ENCODE results near the gene RCE1.

RCE1 gene

DNA sequence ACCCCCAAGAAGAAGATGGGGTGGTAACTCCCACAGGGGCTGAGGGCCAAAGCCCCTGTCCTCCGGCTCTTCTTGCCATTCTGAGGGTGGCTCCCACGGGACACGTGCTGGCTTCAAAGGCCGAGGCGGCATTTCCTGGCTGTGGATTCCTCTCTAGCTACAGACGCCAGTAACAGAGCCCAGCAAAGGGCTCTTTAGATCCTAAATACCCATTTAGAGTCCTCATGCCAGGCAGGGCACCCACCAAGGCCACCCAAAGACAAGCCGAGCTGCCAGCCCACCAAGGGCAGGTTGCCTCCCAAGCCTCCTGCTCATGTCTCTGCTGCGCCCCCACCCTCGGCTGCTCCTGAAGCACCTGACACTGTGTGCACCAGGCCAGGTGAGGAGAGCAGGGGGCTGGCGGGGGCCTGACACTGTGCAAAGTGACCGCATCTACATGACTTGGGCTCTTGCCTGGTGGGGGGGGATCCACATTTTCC, 19.4 kb downstream of the RCE1 start:
- DNase-seq (ENCODE audit: low spot score), result no peak
- TF ChIP-seq, protein P1, sequence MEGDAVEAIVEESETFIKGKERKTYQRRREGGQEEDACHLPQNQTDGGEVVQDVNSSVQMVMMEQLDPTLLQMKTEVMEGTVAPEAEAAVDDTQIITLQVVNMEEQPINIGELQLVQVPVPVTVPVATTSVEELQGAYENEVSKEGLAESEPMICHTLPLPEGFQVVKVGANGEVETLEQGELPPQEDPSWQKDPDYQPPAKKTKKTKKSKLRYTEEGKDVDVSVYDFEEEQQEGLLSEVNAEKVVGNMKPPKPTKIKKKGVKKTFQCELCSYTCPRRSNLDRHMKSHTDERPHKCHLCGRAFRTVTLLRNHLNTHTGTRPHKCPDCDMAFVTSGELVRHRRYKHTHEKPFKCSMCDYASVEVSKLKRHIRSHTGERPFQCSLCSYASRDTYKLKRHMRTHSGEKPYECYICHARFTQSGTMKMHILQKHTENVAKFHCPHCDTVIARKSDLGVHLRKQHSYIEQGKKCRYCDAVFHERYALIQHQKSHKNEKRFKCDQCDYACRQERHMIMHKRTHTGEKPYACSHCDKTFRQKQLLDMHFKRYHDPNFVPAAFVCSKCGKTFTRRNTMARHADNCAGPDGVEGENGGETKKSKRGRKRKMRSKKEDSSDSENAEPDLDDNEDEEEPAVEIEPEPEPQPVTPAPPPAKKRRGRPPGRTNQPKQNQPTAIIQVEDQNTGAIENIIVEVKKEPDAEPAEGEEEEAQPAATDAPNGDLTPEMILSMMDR (conservative IDR thresholded peaks at IDR 0.05; ENCODE audit: low read depth), result no peak
- ChIA-PET POLR2A (ENCODE audit: low non-redundant PET) (interaction anchor here (0.6 kb wide), 2 partner anchors 41 to 377 kb away, joined by 5 read pairs; no protein-coding TSS in a partner anchor), CTCF (interaction anchor here (1.1 kb wide), 1 partner anchor 113 kb away, joined by 3 read pairs; the partner anchor contains the start of gene C11orf86)
- H3K27ac ChIP-seq, result peak overlapping the region; percentile 94

- peak overlapping the region; percentile 94 for H3K27ac ChIP-seq
- ChIA-PET POLR2A (ENCODE audit: low non-redundant PET) (no interaction called here), CTCF (interaction anchor here (0.5 kb wide), 1 partner anchor 158 kb away, joined by 3 read pairs; no protein-coding TSS in a partner anchor)
- DNase-seq (ENCODE audit: low spot score), result no peak
- TF ChIP-seq, protein P1 (conservative IDR thresholded peaks at IDR 0.05; ENCODE audit: low read depth), result no peak
Observed at GRCh38 chr11:66863428-66864125, 20.3 kb downstream of the RCE1 start.

DNA sequence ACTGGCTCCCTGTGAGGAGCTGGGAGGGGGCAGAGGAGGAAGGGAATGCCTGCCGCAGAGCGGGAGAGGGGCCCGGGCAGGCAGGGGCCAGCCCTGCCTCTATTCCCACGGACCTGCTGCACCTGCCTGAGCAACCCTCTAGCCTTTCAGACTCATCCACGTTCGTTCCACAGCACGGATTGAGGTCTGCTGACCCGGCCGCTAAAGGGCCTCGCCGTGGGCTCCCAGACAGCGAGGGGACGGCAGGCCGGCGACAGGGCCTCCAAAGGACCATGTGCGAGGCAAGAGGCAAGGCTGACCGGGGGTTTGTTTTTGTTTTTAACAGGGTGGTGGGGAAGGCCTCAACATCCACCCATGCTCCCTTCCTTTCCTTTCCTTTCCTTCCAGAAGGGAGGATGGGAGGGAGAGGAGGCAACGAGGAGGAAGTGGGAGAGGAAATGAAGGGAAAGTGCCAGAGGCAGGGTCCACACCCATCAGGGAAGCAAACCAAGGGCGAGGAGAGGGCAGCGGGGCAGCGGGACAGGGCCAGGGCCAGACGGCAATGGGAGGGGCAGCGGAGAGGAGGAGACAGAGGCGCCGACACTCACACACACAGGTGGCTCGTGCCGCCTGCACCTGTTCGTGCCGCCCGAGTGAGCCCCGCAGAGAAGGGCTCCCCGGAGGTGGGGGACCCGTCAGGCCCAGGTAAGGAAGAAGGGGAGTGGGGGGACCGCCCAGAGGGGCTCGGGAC, 21.1 kb downstream of the RCE1 start:
- POLR2A ChIA-PET (ENCODE audit: low non-redundant PET), result no interaction called here
- no peak for DNase-seq (ENCODE audit: low spot score)
- CTCF ChIA-PET, result interaction anchor here (0.6 kb wide), 1 partner anchor 392 kb away, joined by 3 read pairs; no protein-coding TSS in a partner anchor
- H3K27ac ChIP-seq, result peak overlapping the region; percentile 94
- TF ChIP-seq, protein P1 (conservative IDR thresholded peaks at IDR 0.05; ENCODE audit: low read depth), result no peak

DNA sequence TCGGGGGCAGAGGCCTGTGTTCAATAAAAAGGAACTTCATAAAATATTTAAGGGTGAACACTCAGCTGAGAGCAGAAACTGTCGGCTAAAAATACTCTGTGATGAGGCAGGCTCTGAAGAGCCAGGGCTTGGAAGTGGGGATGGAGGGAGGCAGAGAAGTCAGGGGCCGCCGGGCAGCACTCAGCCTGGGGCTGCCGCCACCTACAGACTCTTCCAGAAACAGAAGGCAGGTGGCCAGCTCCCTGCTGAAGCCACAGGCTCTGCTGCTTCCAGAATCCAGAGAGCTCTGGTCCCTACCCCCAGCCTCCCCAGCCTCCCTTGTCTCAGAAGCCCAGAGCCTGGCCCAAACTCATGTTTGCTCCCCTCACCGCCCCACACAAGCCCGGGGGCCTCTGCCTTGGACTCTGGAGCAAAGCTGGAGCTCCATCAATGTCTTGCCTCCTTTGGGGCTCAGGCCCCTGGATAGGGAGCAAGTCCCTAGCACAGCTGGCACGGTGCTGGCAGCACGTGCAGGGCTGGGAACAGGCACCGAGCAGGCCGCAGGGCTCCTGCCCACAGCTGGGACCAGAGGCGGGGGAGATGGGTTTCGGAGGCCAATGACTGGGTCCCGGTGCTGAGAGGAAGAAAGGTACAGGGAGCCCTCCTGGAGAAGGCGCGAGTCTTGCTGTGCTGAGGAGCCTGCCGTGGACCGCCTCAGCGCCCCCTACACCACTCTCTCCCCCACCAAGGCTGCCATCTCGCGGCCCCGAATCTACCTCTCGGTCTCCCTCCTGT, 21.9 kb downstream of the RCE1 start:
- TF ChIP-seq, protein P1 (conservative IDR thresholded peaks at IDR 0.05; ENCODE audit: low read depth), result no peak
- DNase-seq (ENCODE audit: low spot score), result no peak
- POLR2A ChIA-PET (ENCODE audit: low non-redundant PET), result no interaction called here
- H3K27ac ChIP-seq, result peak overlapping the region; percentile 94
- CTCF ChIA-PET, result interaction anchor here (0.6 kb wide), 1 partner anchor 391 kb away, joined by 3 read pairs; no protein-coding TSS in a partner anchor

DNA sequence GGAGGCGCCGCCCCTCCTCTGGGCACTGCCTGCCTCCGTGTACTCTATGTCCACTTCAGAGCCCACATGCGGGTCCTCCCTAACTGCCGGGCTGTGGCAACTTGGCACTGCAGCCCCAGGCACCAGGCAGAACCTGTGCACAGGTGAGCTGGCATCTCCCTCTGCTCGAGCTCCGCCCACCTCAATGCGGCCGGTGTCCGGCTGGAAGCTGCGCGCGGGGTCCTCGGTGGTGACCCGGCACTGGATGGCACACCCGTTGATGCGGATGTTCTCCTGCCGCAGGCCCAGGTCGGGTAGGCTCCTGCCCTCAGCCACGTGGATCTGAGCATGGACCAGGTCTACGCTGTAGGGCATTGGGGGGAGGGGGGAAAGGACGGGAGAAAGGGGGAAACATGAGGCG, 22.8 kb downstream of the RCE1 start:
- ChIA-PET POLR2A (ENCODE audit: low non-redundant PET) (no interaction called here), CTCF (interaction anchor here (0.5 to 0.6 kb wide), 2 partner anchors 96 to 683 kb away, joined by 3 read pairs; no protein-coding TSS in a partner anchor)
- TF ChIP-seq, protein P1 (conservative IDR thresholded peaks at IDR 0.05; ENCODE audit: low read depth), result no peak
- no peak for DNase-seq (ENCODE audit: low spot score)
- peak overlapping the region; percentile 39; the same call in 1 of the 2 replicates for H3K27ac ChIP-seq
